ENCODE results near the gene USP15.

- TF ChIP-seq CTCF (IDR thresholded peaks at IDR 0.05) (no peak), POLR2A (IDR thresholded peaks at IDR 0.05) (no peak)
These were observed 48.7 kb upstream of the USP15 start for GRCh38 chr12:62211510-62211909.
